NAMALWA (cell line): Measurements from ENCODE around the gene TLE3.

Experiments used
- DNase-seq: peaks from one replicate; pipeline ENCODE4 v3.0.0-alpha.2; 2015; ENCODE audit warnings: low spot score

TLE3 gene

DNA sequence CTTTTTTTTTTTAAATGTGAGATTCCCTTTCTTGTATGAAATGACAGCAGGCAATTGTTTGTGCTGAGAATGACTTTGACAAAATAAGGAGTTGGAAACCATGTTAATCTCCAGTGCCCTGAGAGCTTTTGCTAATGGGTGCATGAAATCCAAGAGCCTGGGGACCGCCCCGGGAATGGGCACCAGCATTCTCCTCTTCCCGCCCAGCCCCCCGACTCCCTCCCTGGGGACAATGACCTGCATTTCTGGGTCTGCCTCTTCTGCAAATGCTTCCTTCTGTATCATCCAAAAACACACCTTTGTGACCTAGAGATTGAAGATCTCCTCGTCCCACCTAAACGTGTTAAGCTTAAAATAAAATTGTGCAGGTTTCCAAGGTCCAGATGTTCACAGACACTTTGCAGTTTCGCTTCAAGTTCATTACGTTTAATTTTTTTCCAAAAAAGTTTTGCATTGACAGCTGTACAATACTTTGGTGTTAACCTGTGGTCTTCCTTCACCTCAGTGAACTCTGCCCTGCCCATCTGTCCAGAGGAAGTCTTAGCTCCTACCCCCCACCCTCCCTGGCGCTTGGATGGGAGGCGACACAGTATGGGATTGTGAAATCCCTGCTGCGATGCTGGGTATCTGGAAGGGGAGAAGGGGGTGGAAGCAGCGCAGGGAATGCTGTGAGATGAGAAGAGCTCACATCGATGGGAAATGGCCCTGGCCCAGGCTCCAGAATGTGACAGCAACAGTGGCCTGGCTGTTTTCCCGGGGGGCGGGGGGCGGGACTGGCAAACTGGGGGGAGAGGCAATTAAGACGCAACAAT is 50.1 kb downstream of the TLE3 start:
- no peak for DNase-seq

DNA sequence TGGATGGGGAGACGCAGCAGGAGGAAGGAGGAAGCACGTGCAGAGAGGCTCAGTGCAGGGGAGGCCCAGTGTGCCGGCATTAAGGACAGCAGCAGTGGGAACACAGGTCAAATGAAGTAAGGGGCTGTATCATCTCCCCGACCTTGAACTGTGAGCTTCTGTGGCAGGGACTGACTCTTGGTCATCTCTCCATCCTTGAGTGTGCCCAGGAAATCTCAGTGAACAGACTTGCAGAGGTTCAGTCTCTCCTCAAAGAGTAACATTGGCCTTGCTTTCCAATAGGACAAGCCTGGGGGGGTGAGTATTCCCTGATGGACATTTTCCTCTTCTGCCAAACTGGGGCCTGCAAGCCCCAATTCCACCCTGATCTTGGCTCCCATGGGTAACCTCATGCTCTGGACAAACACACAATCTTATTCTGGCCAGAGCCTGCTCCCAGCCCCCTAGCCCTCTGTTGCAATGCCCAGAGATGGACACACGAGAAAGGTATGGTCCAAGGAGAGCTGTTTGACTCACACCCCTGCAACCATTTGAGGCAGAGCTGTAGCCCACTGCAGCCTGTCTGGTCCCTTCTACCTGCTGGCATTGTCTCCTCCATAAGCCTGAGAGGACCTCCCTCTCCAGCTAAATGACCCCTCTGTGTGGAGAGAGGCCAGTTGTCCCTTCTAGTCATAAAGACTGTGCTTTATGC is 50.9 kb downstream of the TLE3 start:
- no peak for DNase-seq

DNA sequence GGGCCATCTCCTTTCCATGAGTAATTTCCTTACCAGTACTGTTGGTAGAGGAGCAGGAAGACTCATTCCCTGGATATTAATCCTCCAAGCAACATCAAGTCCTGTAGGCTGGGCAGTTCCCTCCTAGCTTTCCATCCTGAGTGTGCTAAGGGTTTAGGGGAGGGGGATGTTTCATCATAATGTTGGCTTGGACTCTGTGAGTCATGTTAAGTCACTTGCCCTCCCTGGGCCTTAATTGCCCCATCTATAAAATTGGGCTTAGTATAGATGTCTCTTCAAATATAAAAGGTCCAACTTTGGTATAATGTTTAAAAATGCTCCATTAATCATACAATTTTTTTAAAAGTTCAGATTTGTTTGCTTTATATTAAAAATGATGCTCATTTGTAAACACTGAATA is 52.7 kb downstream of the TLE3 start:
- DNase-seq = no peak

DNA sequence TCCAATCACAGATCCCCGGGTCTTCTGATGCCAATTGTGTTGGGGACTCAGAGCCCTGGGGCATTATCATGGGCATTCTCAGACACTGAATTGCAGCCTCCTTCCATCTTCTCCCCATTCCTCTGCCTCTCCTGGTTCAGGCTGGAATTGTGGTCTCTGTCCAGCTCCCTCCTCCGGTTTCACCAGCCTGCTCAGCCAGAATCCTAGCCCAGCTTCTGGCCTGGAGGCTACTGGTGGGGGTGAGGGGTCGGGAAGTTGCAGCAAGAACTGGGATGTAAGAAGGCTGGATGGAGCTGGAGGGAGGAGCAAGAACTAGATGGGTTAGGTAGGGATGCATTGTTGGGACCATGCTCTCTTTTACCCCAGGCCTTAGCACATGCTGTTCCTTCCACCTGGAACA is 53.5 kb downstream of the TLE3 start:
- DNase-seq = no peak

DNA sequence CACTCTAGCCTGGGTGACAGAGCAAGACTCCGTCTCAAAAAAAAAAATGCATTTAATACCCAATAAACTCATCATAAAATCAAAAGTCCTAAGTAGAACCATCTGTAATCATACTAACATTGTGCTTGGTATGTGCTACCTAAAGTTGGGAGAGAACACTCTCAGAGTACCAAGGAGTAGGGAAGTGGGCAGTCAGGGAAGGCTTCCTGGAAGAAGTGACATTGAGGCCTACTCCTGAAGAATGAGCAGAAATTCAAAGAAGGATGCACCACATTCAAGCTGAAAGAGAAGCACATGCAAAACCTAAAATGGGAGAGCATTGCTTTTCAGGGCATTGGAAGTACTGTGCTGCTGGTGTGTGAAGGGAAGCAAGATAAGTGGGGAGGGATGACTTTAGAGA is 54.1 kb downstream of the TLE3 start:
- no peak for DNase-seq

DNA sequence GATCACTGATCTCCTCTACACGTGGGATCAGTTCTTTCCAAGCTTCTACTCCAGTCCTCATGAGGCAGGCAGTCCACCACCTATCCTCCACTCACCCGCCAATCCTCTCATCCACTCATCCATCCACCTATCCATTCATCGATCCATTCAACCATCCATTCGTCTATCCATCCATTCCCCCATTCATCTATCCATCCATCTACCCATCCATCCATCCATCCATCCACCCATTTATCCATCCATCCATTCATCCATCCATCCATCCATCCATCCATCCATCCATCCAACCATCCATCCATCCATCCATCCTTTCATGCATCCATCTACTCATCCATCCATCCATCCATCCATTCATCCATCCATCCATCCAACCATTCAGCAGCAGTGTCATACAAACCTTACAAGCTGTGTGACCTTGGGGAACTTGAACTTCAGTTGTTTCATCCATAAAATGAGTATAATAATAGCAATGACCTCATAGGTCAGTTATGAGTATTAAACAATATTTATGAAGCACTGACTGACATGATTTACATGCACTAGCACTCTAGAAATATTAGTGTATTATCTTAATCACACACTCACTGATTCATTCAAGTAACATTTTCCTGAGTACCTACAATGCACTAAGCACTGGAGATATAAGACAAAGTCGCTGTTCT is 55.0 kb downstream of the TLE3 start:
- DNase-seq = no peak

DNA sequence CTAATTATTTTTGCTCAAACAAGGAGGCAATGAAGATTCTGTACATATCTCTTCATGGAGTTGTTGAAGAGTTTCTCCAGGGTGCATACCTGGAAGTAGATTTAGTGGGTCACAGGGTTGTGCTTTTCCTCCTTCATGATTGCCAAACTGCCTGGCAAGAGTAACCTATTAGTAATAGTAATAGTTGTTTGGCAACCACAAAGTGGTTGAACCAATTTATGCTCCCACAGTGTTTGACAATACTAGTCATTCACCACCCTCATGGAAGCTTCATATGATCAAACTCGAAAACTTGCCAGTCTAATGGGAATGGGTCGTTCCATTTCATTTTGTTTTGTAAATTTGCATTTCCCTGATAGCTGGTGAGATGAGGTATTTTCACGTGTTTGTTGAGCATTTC is 57.8 kb downstream of the TLE3 start:
- no peak for DNase-seq

DNA sequence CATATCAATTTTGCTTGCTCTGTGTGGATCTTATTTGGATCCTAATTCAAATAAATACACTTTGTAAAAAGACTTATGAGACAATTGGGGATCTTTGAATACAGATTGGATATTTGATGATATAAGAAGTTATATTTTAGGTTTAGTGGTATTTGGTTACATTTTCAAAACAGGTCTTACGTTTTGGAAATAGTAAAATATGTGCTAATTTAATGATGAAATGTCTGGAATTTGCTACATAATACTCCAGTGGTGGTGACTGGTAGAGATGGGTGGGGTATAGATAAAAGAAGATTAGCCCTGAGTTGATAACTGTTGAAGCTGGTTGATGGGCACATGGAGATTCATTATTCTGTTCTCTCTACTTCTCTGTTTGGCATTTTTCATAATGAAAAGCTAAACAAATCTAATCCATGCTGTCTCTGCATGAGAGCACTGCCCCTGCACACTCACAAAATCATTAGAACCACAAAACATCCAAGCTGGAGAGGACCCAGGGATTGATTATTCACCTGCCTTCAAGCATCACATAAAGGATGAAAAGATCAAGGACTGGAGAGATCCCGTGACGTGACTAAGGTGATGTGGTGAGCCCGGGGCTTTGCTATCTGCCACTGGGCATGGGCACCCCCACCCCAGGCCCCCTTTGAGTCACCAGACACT is 58.9 kb downstream of the TLE3 start:
- no peak for DNase-seq

DNA sequence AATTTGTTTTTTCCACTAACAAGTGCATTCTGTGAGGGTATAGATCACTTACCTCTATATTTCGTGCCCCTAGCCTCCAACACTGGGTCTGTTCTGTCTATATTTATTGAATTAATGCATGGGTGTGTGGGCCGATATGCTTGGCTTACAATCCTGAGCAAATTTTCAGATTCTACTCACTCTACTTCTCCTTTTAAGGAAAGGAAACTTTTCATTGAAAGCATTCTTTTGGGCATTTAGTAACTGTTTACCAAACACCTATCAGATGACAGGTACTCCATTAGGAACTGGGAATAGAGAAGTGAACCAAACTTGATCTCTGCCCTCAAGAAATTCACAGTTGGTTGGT is 60.5 kb downstream of the TLE3 start:
- DNase-seq = peak; percentile 40

DNA sequence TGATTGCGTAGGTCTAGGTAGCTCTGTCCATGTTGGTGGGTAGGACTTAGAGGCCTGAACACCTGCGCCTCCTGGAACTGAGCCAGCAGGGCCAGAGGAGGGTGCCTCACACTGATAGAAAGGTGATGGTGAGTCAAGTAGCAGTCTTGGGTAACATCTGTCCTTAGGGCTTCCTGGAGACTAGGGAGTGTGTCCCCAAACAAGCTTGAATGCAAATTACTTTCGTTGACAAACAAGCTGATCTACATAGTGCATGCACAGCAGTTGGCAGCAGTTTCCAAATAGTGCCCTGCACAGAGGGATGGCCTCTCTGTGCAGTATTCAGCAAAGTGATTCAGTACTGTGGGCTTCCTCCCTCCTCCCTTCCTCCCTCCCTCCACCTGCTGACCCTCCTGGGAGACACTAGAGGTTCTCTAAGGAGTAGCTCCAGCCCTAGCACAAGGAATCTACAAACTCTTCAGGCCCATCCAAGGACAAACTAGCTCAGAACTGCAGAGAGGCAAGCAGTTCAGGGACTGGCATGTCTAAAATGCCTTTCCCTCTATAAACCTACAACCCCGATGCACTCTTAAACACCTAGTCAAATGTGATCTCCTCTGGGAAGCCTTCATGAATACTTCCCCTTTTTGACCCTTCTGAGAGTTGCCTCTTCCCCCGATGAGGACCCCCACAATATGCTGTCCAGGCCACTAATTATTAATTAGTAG is 61.0 kb downstream of the TLE3 start:
- DNase-seq = peak; percentile 89

DNA sequence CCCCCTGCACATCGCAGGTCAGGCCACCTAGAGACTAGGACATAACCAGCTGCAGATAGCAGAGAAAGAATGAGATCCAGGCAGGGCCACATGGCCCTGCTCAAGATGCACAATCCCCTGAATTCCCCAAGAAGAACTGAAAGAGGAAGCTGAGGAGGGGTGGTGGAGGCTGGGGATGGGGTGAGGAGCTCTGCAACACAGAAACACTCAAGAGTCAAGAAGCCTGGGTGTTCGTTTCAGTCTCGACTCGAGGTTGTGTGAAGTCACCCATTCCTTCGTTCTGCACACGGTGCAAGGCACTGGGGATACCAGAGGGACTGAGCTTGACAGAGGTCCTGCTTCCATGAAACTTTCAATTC is 62.0 kb downstream of the TLE3 start:
- peak; percentile 74 for DNase-seq

DNA sequence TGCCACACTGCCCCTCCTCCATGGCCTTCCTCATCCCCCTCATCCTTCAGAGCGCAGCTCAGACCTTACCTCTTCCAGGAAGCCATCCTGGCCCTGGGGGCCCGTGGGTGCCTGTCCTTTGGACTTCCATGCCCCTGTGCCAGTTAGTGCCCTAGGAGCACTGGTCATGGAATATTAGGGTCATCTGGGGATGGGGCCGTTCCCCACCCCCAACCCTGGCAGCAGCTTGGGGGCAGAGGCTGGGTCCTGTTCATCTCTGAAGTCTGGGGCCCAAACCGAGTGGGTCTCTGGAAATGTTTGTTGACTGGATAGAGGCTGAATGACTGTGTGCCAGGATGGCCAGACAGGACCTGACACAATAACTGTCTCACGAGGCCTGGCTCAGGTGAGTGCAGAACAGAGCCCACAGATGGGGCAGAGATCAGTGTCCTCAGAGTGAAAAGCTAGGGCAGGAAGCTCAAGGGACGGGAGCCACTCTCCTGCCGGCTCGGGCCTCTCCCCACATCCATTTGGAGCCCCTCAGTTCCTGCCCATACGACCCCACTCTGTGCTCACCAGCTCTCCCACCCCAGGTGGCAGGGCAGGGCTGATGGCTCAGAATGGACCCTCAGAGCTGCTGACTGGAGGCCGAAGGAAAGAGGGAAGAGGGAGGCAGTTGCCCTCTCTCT is 62.5 kb downstream of the TLE3 start:
- DNase-seq = no peak

DNA sequence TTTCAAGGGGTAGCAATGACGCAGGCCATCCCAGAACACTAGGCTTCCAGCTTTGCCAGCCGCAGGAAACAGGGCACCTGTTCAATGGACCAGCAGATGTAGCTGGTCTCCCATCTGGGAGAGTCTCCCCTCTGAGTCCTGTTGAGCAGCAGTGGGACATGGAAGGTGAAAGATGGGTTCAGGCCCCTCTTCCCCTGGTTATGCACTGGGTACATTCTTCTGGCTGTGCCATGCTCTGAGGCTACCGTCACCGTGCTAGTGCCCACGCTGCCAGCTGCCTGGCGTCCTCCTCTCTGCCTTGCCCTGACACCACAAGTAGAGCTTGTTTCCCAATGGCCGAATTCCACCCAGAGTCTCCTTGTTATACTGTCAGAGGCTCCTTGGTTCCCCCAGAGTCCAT is 63.1 kb downstream of the TLE3 start:
- DNase-seq = no peak

DNA sequence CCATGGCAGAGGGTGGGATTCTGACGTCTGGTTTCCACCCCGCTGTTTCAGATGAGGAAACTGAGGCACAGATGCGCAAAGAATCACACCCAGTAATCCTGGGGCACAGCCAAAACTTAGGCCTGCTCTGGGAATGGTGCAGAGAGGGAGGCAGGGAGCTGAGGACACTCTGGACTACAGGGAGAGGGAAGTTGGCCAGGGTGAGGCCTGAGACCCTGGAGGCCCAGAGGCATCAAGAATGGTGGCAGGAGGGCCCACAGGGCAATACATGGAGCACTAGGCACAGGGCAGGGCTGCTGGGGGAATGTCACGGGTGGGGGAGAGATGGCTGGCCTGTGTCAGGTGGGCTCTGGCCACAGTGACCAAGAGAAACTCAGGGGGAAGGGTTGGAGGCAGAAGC is 63.6 kb downstream of the TLE3 start:
- DNase-seq = no peak

DNA sequence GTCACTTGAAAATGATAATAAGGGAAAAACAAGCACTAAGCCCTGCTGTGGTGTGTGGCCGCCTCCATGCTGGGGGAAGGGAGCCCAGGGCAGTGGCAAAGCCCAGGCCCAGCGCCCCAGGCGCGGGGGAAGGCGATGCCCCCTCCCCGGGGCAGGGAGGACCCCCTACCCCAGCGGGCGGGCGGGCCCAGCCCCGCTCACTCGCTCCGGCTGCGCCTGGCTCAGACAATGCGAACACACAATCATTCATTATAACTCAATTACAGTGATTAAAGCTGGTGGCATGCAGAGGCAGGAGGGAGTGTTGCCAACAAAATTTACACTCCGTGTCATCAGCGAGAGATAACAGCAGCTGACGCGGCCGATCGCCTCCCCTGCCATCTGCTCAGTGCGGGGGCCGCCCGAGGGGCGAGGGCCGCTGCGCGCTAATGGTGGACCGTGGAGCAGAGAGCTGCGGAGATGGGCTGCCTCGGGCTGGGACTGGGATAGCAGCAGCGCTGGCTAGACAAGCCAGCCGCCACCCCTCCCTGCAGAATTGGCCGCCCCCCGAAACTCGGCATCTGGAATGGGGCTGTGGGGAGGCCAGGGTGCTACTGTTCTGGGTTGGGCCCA is 64.1 kb downstream of the TLE3 start:
- no peak for DNase-seq

DNA sequence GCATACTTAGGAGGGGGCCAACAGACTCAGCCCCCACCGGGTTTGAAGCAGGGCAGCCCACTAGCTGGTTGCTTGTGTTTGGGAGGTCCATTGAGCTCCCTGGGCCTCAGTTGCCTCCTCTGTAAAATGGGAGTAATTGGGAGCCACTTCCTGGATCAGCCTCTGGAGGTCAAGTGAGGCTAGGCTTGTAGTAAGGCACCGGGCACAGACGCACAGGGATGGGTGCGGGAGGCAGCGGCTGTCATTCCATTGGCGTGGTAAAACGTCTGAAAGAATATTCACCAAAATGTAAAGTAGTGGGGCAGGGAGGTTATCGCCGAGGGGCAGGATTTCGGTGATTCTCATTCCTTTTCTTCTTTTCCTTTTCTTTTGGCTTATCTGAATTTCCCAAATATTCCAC is 64.6 kb downstream of the TLE3 start:
- DNase-seq = no peak

DNA sequence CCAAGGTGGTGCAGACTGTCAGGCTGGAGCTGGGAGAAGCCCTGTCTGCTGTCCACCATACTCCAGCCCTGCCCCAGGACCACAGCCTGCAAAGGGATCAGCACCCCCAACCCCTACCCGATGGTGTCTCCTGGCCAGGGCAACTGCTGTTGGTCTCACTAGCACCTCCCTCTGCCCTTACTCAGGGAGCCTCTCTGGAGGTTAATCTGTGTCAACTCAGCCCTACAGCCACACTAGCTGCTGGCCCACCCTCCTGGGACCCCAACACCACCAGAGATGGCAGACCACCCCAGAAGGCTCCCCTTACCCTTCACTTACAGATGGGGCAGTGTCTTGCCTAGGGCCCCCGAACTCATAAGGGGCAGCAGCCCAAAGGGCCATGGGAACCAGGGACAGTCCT is 65.2 kb downstream of the TLE3 start:
- no peak for DNase-seq

DNA sequence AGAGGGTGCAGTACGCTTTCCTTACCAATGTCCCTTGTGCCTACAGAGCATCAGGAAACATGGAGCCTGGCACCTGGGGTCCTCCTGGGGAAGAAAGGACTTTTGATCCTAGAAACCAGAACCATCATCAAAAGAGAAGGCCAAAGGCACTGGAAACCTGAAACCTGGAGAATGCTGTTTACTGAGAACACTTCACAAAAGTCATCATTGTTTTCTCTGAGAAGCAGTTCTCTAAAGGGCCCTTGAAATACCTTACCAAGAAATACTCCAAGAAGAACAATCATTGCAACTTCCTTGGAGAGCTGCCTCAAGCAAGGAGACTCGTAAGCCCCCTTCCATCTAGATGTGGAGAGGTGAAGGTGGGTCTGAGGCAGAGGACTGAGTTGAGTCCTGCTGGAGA is 66.0 kb downstream of the TLE3 start:
- DNase-seq = no peak

DNA sequence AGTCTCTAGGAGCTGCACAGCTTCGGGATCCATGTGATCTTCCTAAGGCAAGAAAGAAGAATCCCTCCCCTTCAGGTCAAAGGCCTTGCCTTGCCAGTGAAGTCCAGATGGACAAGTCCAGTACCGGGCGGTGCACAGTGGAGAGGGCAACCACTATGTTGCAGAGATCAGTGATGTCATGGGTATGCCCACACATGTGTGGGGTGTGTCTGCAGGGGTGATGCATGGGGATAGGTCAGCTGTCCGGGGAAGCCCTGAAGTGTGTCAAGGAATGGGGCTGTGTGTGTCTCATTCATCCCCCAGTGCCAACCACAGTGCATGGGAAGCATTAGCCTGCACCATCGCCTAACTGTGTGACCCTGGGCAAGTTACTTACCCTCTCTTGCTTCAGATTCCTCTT is 66.5 kb downstream of the TLE3 start:
- no peak for DNase-seq

DNA sequence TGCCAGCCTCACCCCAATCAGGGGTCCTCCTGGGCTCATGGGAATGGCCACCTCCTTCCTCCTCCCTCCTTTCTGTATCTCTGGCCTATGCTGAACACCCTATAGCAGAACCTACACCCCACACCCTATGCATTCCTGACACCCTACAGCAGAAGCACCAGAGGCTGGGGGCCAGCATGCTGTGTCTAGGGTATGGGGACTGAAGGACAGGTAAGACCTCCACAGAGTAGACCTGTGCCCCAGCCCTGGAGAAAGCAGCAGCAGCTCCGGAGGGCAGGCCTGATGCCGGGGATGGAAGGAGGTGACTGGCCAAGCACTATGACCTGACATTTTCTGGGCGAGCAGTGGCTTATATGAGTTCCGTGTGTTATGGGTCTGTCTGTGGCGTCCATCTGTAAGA is 66.9 kb downstream of the TLE3 start:
- no peak for DNase-seq

DNA sequence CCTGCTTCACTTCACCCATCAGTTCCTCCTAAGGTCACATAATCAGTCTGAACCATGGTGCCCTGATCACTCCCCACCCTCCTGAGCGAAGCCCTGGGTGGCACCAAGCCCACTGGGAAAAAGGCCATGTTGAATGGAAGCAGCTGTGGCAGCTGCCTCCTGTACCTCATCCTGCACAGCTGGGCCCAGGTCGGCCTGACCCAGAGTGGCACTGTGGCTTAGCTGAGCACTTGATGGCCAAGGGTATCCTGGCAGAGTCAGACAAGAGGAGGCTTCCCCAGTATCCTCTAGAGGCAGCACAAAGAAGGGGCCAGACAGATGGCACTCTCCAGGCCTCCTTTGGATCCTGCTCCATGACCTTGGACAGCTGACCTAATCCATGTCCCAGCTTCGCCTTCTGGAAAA is 68.4 kb downstream of the TLE3 start:
- DNase-seq = no peak
